GM18520 (cell line): Measurements from ENCODE around the gene STX2.
"Not testable (repeated sequence)": the region's sequence is repeated elsewhere in the genome, so short reads cannot be mapped to it uniquely, and the experiment has no call there.

Source experiments
- ATAC-seq: cut with Tn5 transposase; IDR thresholded peaks from one replicate; pipeline ENCODE4 v1.9.1; 2021; ENCODE audit not compliant: unreplicated experiment

STX2 gene

DNA sequence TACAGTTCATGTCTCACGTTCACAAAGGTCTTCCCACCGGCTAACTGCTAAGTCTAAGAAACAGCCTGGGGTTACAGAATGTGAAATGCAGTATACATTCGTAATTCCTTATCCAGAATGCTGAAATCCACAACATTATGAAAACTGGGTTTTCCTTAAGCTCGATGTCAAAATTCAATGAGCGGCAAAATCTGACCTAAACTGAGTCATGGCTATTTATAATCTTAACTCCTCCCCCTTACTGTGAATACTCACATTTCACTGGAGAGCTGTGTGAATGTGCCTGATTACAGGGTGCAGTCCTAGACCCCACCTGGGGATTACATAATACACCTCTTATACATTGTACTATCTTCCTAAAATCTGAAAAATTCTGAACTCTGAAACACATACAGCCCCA is 35.3 kb downstream of the STX2 start:
- ATAC-seq: no peak

DNA sequence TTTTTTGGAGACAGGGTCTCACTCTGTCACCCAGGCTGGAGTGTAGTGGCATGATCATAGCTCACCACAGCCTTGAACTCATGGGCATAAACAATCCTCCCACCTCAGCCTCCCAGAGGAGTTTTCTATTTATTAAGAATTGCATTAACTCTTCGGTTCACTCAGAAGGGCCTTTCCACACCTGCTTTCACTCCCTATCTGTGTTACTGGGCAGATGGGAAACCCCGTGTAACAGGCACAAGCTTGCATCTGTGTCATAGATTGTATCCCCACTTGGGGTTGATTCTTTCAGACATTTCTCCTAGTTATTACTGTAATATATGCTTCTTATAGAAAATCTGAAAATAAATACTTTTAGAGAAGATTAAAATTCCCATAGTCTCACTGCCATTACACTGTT is 38.7 kb downstream of the STX2 start:
- no peak for ATAC-seq

DNA sequence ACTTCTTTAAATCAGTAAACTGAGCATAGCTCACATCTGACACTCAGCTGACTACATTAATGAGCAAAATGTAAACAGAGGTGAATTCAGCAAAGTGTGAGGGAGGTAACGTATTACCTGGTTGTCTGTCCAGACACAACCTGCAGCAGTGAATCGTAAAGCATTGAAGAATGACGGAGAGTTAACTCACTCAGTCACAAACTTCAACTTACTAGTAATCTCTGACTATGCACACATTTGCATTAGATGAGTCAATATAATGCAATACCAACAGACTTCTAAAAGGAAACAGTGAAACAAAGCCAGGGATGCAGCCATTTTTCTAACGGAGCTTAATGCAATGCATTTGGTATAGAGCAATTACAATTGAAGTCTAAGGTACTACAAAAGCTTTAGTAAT is 40.0 kb downstream of the STX2 start:
- no peak for ATAC-seq

DNA sequence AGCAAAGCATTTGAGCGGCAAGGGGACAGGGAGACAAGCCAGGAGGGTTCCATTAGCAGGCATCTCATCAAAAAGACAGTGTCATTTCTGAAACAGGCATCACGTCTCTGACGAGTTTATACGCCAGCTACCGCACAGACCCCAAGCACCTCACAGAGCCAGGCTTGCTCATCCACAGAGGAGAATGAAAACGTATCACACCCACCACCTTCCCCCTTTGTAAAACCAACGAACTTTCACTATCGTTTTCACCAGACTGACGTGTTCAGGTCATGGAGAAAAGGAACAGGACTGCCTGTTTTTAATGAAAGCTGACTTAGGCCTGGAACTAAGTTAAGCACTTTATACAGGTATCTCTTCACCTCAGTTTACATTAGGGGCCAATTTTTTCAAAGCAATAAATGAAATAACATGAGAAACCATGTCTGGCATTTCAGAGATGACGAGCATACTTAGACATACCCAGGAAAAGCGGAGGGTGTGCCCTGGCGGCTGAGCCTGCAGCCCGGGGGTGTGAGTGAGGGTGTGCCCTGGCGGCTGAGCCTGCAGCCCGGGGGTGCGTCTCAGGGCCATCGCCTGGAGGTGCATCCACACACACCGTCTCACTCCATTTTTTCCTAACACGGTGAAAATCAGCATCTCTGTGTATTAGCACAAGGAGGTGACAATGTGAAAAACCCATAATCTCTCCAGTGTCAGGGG is 41.9 kb downstream of the STX2 start:
- ATAC-seq: peak; percentile 82

DNA sequence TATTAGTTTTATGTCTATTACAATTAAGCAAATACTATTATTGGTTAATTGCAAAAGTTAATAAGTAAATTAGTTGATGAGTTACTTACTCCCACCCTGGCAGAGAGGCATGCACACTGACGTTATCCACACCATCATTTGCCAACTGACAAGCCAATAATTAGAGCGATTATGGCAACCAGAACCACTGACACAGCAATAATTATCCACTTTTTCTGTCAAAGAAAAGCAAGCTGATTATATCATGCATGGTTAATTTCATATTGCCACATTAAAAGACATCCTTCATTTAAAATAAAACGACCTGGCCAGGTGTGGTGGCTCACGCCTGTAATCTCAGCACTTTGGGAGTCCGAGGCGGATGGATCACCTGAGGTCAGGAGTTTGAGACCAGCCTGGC is 43.1 kb downstream of the STX2 start:
- ATAC-seq: no peak

DNA sequence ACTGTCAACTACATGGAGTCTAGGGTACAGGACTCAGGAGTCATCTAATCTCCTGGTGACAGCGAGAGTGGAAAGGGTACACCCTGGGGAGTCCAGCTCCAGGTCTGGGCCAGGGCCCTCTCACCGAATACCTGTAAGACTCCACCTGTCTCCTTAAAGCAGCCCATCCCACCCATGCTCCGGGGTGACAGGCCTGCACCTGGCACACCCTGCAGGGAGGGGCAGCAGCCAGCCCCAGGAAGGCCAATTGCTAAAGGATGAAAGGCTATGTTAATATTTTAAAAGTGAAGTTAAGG is 45.5 kb downstream of the STX2 start:
- no peak for ATAC-seq

DNA sequence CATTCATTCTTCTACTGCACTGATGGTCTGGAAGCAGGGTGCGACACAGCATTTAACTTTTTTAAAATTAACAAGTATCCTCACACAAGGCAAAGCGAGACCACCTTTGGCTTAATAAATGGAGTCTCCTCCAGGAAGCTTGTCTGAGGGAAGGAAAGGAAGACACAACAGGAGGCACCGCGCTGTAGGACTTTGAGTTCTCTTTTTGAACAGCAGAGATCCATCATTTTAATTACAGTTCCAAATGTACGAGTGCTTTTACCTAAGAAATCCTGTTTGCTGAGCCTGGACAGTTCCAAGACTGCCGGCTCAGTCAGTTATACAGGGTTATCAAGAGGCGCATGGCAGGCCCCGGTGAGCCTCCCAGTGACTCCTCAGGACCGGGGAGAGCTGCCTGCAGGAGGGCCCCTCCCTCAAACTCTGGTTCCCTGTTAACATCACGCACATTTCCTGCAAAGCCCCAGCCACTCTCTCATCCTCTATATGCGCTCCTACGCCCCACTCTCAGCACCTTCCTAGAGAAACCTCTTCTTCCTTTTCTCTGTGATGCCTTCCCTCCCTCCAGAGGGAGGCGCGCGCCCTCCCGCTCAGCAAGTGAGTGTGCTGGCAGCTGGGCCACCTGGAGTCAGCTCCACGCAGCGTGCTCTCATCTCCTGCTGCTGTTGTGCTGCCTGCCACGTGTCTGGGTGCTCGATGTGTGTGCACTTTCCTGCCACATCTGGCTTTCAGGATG is 46.1 kb downstream of the STX2 start:
- no peak for ATAC-seq

DNA sequence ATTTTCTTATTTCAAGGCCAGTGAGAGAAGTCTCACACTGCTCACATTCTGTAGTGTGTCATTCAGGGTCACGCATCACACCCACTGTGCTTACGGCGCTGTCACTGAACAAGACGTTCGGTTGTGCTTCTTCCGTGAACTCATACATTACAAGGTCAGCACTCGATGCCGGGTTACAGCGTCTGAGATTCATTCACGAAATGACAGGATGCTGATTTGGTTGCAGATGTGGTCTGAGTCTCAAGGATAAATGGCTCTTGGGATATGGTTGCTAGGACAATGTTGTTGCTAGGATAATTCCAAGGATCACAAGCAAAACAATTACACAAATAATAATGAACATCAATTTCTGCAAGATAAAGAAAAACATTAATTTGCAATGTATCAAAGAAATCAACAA is 47.4 kb downstream of the STX2 start:
- no peak for ATAC-seq

DNA sequence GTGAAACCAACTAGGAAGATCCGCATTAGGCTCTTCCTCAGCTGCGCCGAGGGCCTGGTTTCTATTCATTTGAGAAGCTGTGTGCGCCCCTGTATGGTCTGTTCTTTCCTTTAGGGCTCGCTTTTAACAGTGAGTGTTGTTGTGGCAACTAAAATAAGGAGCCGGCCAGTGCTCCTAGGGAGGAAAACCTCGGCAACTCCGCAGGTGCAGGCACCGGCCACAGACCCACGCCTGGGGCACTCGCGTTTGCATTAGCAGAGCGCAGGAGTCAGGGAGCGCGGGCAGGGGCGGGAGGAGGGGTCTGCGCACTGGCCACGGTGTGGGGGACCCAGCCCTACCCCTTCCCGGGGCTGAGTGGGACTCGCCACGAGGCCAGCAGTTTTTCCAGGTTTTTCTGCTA is 50.5 kb downstream of the STX2 start:
- ATAC-seq: no peak

DNA sequence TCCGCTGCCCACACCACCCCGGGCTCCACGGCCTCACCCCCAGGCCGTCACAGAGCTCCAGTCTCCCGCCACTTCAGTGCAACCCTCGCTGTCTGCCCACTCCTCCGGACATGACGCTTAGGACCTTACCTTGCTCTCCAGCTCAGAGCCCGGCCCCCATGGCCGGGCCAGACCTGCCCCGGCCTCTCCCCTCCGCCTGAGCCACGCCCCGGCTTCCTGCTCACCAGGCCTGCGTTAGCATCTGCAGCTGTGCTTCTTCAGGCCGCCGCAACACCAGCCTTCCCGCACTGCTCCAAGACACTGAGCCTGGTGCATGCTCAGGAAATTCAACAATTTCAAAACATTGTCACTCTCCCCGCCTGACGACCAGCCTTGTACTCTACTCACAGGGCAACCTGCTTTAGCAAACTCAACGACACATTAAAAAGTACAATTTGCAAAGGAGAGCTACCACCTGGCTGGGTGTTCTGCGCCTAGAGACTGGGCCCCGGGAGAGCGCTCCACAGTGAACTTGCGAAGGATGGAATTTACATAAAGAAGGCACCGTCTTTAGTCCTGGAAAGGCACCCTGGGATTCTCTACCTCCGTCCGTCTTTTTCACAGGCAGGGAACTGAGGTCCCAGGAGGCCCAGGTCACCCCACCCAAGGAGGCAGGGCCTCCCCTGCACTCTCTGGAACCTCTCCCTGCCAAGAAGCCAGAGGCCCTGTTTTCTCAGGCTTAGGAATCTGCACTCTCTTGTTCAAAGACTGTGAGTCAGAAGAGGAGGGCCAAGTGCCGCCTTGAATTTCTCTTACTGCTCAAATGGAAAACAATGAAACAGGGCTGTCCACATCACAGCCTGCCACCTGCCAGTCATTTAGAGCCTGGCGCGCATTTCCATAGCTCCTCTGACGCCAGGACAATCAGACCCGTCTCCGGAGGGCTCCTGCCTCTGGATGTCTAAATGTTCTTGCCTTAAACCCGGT is 51.3 kb downstream of the STX2 start:
- no peak for ATAC-seq

DNA sequence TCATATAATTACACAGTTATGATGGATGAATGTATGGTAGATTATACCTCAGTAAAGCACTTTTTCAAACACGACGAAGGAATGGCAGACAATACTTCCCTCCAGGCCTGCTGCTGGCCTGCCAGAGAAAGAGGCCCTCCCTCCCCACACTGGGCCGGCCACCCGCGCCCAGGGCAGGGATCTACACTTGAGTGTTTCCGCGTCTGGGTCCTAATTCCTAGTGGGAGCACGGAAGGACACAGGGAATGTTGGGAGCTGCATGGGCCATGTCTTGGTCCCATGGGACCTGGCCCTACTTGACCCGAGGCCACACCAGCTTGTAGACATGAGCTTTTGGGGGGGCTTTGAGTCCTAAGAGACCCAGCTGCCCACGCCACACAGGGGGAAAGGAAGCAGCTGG is 52.0 kb downstream of the STX2 start:
- ATAC-seq: no peak

DNA sequence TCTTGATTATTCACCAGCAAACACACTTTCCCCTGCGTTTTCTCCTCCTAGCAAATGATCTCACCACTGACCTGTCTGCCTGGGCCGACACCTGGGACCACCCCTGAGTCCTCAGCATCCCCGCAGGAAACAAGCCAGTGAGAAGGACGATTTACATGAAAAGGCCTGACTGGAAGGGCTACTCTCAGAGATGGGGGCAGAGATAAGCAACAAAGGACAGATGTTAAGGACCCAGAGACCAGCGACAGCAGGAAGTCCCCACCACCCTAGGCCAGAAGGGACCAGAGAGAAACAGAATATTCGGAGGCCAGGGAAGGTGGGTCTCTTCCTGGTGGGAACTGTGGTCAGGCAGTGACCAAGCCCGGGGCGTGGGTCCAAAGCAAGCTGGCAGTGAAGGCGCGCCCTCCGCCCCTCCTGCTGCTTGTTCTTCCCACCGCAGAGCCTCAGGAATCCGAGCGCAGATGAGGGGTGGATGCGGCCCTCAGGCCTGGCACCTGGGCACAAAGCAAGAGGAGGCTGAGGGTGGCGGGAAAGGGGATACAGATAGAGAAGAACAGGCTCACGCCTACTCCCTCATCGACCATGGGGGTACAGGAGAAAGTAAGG is 55.8 kb downstream of the STX2 start:
- ATAC-seq: no peak

DNA sequence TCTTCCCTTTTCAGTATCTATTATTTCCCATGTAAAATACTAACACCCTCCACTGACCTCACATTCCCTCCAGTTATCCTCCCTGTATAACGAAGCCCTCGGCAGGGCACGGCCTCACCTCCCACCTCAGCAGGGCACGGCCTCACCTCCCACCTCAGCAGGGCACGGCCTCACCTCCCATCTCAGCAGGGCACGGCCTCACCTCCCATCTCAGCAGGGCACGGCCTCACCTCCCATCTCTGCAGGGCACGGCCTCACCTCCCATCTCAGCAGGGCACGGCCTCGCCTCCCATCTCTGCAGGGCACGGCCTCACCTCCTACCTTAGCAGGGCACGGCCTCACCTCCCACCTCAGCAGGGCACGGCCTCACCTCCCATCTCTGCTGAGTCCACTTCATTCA is 56.8 kb downstream of the STX2 start:
- not testable (repeated sequence) for ATAC-seq

DNA sequence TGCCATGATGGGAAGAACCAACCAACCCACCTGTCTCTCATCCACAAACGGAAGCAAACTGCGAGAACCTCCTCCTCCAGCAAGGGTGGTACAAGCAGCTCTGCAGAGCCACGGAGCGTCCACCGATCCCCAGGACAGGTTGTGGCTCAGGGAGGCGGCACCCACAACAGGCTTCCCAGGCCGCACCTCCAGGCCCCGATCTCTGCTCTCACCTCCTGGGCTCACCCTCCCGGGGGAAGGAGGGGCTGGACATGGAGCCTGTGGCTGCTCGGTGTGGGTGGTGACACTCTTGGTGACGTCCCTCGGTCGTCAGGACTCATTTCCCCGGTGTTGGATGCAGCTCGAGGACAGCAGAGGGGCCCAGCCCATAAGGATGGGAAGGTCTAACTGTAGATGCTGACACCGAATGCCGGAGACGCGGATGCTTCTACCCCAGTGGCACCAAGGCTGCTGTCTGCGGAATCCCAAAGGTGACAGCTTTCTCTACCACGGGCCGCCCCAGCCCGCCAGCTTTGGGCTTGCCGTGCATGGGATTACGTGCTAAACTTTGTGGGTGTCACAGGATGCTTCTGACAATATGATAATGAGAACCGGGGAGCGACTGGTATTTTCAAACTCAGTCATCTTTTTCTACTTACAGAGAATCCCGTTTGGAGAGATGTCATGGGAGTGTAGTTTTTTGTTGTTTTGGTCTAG is 58.0 kb downstream of the STX2 start:
- ATAC-seq: no peak

DNA sequence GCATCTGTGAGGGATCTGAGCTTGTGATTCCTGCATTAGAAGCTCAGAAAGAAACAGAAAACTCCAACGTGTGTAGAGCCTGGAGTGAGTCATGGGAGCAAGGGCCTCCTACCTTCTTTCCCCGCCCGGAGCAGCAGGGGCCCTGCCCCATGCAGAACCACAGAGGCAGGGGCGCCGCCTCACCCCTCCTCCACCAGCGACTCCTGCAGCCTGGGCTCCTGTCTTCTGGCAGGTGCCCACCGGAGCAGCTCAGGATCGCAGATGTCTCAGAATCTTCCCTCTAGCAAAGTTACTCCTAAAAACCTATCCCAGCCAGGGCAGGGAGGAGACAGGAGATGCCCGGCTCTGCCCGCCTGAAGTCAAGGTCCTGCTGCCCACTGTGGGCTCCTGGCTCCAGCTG is 58.7 kb downstream of the STX2 start:
- no peak for ATAC-seq

DNA sequence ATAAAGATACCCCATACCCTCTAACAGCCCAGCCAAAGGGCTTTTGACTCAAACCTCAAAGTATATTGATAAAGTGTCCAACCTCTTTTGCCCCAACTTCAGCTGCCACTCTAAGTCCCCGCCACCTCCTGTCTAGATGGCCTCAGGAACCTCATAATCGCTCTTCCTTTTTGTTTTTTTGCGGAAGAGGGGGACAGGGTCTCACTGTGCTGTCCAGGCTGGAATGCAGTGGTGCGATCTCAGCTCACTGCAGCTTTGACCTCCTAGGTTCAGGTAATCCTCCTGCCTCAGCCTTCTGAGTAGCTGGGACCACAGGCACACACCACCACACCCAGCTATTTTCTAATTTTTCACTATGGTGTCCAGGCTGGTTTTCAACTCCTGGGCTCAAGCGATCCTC is 60.3 kb downstream of the STX2 start:
- no peak for ATAC-seq

DNA sequence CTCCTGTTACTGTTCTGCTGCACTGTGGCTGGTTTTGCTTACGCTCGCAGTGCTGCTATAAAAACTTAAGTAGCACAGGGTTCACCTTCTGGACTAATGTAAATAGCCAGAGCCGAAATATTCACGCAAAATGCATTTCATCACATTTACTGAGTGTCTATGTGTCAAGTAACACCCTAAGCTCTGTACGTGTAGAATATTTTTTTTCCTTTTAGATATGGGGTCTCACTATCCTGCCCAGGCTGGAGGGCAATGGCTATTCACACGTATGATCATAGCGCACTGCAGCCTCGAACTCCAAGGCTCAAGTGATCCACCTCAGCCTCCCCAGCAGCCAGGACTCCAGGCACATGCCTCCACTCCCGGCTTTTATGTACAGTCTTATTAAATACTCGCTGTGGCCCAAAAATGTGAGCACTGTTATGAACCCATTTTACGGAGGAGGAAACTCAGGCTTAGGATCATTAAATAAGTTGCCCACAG is 62.2 kb downstream of the STX2 start:
- no peak for ATAC-seq

DNA sequence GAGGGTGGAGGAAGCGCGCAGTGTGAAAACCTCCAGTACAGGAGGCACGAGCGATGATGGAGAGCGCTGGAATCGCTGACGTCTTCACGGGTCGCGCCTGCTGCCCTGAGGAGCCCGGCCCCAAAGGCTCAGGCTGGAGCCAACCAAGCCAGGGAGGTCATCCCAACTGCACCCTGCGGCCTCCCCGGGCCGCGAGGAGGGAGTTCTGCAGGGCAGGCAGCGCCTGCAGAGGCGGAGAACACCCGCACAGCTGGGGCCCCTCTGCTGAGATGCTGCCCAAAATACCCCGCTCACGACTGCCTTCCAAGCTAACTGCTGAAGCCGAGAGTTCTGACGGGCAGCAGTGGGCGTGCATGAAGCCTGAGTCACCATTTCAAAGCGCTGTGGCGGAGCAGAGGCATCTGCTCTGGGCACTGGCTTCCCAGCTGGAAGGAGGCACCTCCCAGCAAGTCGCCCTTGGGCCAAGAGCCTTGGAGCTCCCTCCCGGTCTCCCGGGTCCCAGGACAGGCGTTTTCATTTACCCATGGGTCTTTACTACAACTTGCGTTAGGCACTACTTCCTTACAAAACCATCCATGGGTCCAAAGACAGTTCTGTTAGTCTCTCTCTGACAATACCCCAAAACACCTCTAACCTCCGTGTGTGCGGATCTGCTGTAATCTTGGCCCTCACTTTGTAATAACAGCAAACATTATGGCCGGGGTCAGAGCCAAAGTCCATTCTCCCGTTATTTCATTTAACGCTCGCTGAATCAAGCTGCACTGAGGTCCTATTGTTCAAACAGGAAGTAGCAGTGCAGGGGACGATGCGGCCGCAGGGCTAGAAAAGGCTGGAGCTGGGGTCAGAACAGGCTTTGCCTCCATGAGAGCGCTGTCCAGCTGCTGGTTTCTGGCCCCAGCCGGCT is 62.8 kb downstream of the STX2 start:
- ATAC-seq: no peak

DNA sequence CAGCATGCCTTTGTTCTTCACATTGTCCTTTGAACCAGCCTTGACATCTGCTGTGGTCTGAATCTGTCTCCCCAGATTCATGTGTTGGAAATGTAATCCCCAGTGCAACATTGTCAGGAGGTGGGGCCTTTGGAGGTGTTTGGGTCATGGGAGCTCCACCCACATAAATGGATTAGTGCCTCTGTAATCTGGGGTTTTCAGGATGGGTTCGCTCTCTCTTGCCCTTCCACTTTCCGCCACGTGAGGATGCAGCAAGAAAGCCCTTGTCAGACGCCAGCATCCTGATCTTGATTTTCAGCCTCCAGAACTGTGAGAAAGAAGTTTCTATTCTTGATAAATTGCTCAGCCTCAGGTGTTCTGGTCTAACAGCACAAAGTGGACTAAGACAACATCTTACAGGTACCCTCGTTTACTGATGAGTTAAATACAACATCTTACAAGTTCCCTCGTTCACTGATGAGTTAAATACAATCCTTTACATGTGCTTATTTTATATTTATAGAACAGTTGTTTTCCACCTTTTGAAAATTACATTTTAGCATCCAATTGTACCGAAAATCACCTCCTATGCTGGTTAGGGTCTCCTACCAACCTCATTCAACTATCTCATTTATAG is 68.5 kb downstream of the STX2 start:
- no peak for ATAC-seq
